DMS153 (cell line): ENCODE data around the gene SIRT7.

Experiments
- DNase-seq: peaks from one replicate; lab custom pipeline; 2025; lab: John Stamatoyannopoulos, UW

The SIRT7 gene

GRCh38 chr17:81885869-81886548, 32.0 kb downstream of the SIRT7 start:
- DNase-seq = no peak

GRCh38 chr17:81885454-81885853, 32.5 kb downstream of the SIRT7 start:
- no peak for DNase-seq

- no peak for DNase-seq
Observed at GRCh38 chr17:81884968-81885367, 33.0 kb downstream of the SIRT7 start.

- no peak for DNase-seq
Observed at GRCh38 chr17:81884520-81884919, 33.5 kb downstream of the SIRT7 start.

- DNase-seq = no peak
Observed at GRCh38 chr17:81879121-81879520, 38.9 kb downstream of the SIRT7 start.

- DNase-seq = no peak
Observed at GRCh38 chr17:81878294-81878693, 39.7 kb downstream of the SIRT7 start.

- no peak for DNase-seq
Observed at GRCh38 chr17:81877569-81877968, 40.4 kb downstream of the SIRT7 start.

GRCh38 chr17:81871387-81872230, 46.4 kb downstream of the SIRT7 start:
- peak; percentile 71 for DNase-seq

- DNase-seq = no peak
Observed at GRCh38 chr17:81870981-81871386, 47.0 kb downstream of the SIRT7 start, which contains the start of gene ARHGDIA. TSS of gene ARHGDIA (minus strand) at chr17:81871337. CDS start at chr17:81869930, 1,407 bp downstream.

GRCh38 chr17:81870131-81870980, 47.6 kb downstream of the SIRT7 start:
- no peak for DNase-seq

- no peak for DNase-seq
Observed at GRCh38 chr17:81869221-81870130, 48.5 kb downstream of the SIRT7 start.

- no peak for DNase-seq
Observed at GRCh38 chr17:81868674-81869220, 49.2 kb downstream of the SIRT7 start.

GRCh38 chr17:81867991-81868673, 49.8 kb downstream of the SIRT7 start:
- DNase-seq = no peak

GRCh38 chr17:81867170-81867990, 50.6 kb downstream of the SIRT7 start:
- DNase-seq = no peak

GRCh38 chr17:81866440-81867169, 51.4 kb downstream of the SIRT7 start:
- no peak for DNase-seq

GRCh38 chr17:81865733-81866439, 52.1 kb downstream of the SIRT7 start:
- no peak for DNase-seq

- no peak for DNase-seq
Observed at GRCh38 chr17:81865358-81865732, 52.6 kb downstream of the SIRT7 start.
